ENCODE measurements around the gene COL5A1. TPM values are rescaled to one million over a fixed set of nuclear protein-coding genes. Genes with fewer than 3 reads are reported as not detected.

COL5A1 gene
- total RNA-seq, 6 donors from 2014 or later = 7.5 to 75.4 (median 27.4) TPM

GRCh38 chr9:134604834-134605233, 36.8 kb upstream of the COL5A1 start:
- no peak for TF ChIP-seq CTCF (IDR thresholded peaks at IDR 0.05)
- TF ChIP-seq POLR2AphosphoS5 (IDR thresholded peaks at IDR 0.05) = no peak
- TF ChIP-seq POLR2A (IDR thresholded peaks at IDR 0.05) = no peak
- no peak for TF ChIP-seq EP300 (IDR thresholded peaks at IDR 0.05)
- H3K27me3 ChIP-seq = no peaks in the 10 kb centered on the region
- ATAC-seq (ENCODE audit: low FRiP score in 2 of 2) = no peak
- H3K4me3 ChIP-seq = no peak overlapping the region
- no peak overlapping the region for H3K27ac ChIP-seq
- WGBS, 2 donors = 94 to 96% methylated on average over 12 of the region's 12 CpGs
- H3K36me3 ChIP-seq = no peaks in the 10 kb centered on the region
- peaks cover 0 to 4% (median 0%) of the 10 kb centered on the region in 4 donors for H3K4me1 ChIP-seq
- DNase-seq = peak; percentile 12 to 33
- no peaks in the 10 kb centered on the region for H3K9me3 ChIP-seq

GRCh38 chr9:134605351-134605965, 36.1 kb upstream of the COL5A1 start:
- H3K4me3 ChIP-seq = no peak overlapping the region
- 88 to 95% methylated on average over 5 to 8 of the region's 8 CpGs for WGBS, 2 donors
- H3K4me1 ChIP-seq = peaks cover 0 to 4% (median 0%) of the 10 kb centered on the region in 4 donors
- no peak for TF ChIP-seq CTCF (IDR thresholded peaks at IDR 0.05)
- TF ChIP-seq POLR2A (IDR thresholded peaks at IDR 0.05) = no peak
- TF ChIP-seq EP300 (IDR thresholded peaks at IDR 0.05) = no peak
- no peak for TF ChIP-seq POLR2AphosphoS5 (IDR thresholded peaks at IDR 0.05)
- H3K27me3 ChIP-seq = no peaks in the 10 kb centered on the region
- H3K27ac ChIP-seq = no peak overlapping the region
- H3K36me3 ChIP-seq = no peaks in the 10 kb centered on the region
- ATAC-seq (ENCODE audit: low FRiP score in 2 of 2) (no peak), DNase-seq (no peak)
- H3K9me3 ChIP-seq = no peaks in the 10 kb centered on the region

- no peaks in the 10 kb centered on the region for H3K27me3 ChIP-seq
- H3K4me3 ChIP-seq = no peak overlapping the region
- no peaks in the 10 kb centered on the region for H3K36me3 ChIP-seq
- no peak for ATAC-seq (ENCODE audit: low FRiP score in 2 of 2)
- no peak overlapping the region for H3K27ac ChIP-seq
- H3K9me3 ChIP-seq = no peaks in the 10 kb centered on the region
- DNase-seq = no peak
- WGBS, 2 donors = 87 to 88% methylated on average over 5 of the region's 5 CpGs
- H3K4me1 ChIP-seq = peaks cover 0 to 4% (median 0%) of the 10 kb centered on the region in 4 donors
- TF ChIP-seq CTCF (IDR thresholded peaks at IDR 0.05) = no peak
Observed at GRCh38 chr9:134605966-134606357, 35.6 kb upstream of the COL5A1 start.

GRCh38 chr9:134606951-134607731, 34.5 kb upstream of the COL5A1 start:
- no peaks in the 10 kb centered on the region for H3K27me3 ChIP-seq
- whole genome bisulfite sequencing, 2 donors = 84 to 88% methylated on average over 13 of the region's 13 CpGs
- H3K27ac ChIP-seq = no peak overlapping the region
- no peaks in the 10 kb centered on the region for H3K9me3 ChIP-seq
- DNase-seq = no peak
- peaks cover 0 to 4% (median 0%) of the 10 kb centered on the region in 4 donors for H3K4me1 ChIP-seq
- TF ChIP-seq POLR2A (IDR thresholded peaks at IDR 0.05) (no peak), CTCF (IDR thresholded peaks at IDR 0.05) (no peak), POLR2AphosphoS5 (IDR thresholded peaks at IDR 0.05) (no peak)
- H3K36me3 ChIP-seq = no peaks in the 10 kb centered on the region
- no peak for ATAC-seq (ENCODE audit: low FRiP score in 2 of 2)
- H3K4me3 ChIP-seq = no peak overlapping the region

Data from upper lobe of left lung (tissue), 6 donors.